Esophagus muscularis mucosa (tissue), 3 donors: ENCODE data around the gene SYNE4.

Source experiments
- CTCF ChIP-seq, 3 experiments: fragments of 200-600 bp in 2 of 3; fragments of 450-650 bp in 1 of 3; sonication (generic) in 2 of 3; IDR thresholded peaks; one replicate each; pipeline ENCODE4 v1.5.1; 2017 to 2019; ENCODE audit warnings: antibody characterized with exemption in 3 of 3, mild to moderate bottlenecking in 2 of 3, moderate library complexity in 1 of 3
- POLR2A ChIP-seq: fragments of 450-650 bp; IDR thresholded peaks from one replicate; pipeline ENCODE4 v1.6.1; 2017; ENCODE audit warnings: antibody characterized with exemption, moderate library complexity, mild to moderate bottlenecking, low read depth
- POLR2AphosphoS5 ChIP-seq, 2 donors: sonication (generic); formaldehyde crosslinking; IDR thresholded peaks; one replicate each; pipeline ENCODE4 v1.6.1; 2017; ENCODE audit warnings: antibody characterized with exemption in 2 of 2

GRCh38 chr19:36006955-36007354 is 1.7 kb downstream of the SYNE4 start:
- TF ChIP-seq CTCF (IDR thresholded peaks at IDR 0.05) (no peak), POLR2AphosphoS5 (IDR thresholded peaks at IDR 0.05) (no peak), POLR2A (no peak)
